Heart left ventricle (tissue), 13 donors: ENCODE results near the gene NAPA.

Source experiments
- POLR2A ChIP-seq, 2 donors: fragments of 450-650 bp; IDR thresholded peaks; one replicate each; pipeline ENCODE4 v1.6.1; 2017; ENCODE audit warnings: antibody characterized with exemption in 2 of 2, mild to moderate bottlenecking in 2 of 2, moderate library complexity in 2 of 2
- TF ChIP-seq, protein P1 (sequence below), 12 donors: fragments of 200-600 bp; sonication (generic) in 4 of 12; IDR thresholded peaks; one replicate each; pipeline versions ENCODE4 v1.5.0 to v1.8.0; 2018 to 2022; ENCODE audit warnings: antibody characterized with exemption in 12 of 12, mild to moderate bottlenecking in 5 of 12
- donor health status: ischemic (EF 13 %, LVEDD 7.1; RV severe dilation, severe dysfunction).
- donor health status: DM: no; HTN: yes; CAD: no.
- donor health status: DM: no; HTN: no; CAD: no.
- donor health status: ischemic (EF 25% LVEDD 6.9; RV normal size, moderate dysfunction).
- donor health status: ischemic (EF 25% LVEDD 5.7; RV mildly dilated, moderate dysfunction).
- donor health status: ischemic (EF 35%, LVEDD 5.7; RV mildly dilated, moderate dysfunction).
- donor health status: nonischemic (EF 11% LVEDD 7.7; RV severe dilation, severe dysfunction).
- donor health status: DM: yes; HTN: yes; CAD: no.
- donor health status: PGD.
- donor health status: ischemic (EF 29% LVEDD 5.4; RV normal size, mild dysfunction).
- donor health status: nonischemic (EF 23%, LVEDD 6.1; RV moderate dilation, normal function).

DNA sequence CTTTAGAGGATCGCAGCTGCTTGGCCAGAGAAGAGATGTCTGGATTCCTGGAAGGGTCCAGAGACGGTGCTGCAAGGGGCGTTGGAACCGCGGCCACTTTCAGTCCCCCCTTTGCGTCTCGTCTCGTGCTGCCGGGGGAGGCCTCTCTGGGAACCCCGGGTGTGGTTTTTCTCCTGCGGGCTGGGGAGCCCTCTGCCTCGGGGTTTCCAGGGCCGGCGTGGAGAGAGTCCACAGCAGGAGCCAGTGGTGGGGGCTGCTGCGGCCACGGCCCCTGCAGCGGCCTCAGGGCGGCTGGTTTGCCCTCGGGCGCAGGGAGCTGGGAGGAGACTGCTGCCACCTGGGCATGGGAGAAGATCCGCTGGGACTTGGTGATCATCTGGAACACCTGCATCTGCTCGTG lies 29.6 kb upstream of the NAPA start:
- TF ChIP-seq, protein P1, sequence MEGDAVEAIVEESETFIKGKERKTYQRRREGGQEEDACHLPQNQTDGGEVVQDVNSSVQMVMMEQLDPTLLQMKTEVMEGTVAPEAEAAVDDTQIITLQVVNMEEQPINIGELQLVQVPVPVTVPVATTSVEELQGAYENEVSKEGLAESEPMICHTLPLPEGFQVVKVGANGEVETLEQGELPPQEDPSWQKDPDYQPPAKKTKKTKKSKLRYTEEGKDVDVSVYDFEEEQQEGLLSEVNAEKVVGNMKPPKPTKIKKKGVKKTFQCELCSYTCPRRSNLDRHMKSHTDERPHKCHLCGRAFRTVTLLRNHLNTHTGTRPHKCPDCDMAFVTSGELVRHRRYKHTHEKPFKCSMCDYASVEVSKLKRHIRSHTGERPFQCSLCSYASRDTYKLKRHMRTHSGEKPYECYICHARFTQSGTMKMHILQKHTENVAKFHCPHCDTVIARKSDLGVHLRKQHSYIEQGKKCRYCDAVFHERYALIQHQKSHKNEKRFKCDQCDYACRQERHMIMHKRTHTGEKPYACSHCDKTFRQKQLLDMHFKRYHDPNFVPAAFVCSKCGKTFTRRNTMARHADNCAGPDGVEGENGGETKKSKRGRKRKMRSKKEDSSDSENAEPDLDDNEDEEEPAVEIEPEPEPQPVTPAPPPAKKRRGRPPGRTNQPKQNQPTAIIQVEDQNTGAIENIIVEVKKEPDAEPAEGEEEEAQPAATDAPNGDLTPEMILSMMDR (IDR thresholded peaks at IDR 0.05): no peak
- no peak for TF ChIP-seq POLR2A (IDR thresholded peaks at IDR 0.05)
